Thymus (tissue), 11 donors: ENCODE results near the gene PSMA1. TPM values are rescaled to one million over a fixed set of nuclear protein-coding genes. Genes with fewer than 3 reads are reported as not detected.

Experiments used
- DNase-seq, 9 donors: peaks; one replicate each; pipeline ENCODE4 v3.0.0-alpha.2; 2013; ENCODE audit warnings: low spot score in 9 of 9, low read depth in 6 of 9, missing footprints in 1 of 9
- H3K27ac ChIP-seq, 2 donors: one replicate each; pipeline ENCODE4 v1.5.1; 2013; ENCODE audit warnings: control low read depth in 1 of 2, low read depth in 1 of 2, low read length in 1 of 2, mild to moderate bottlenecking in 1 of 2, moderate library complexity in 1 of 2
- H3K27me3 ChIP-seq, 2 donors: one replicate each; pipeline ENCODE4 v1.5.1; 2013; ENCODE audit warnings: low read length in 1 of 2; ENCODE audit not compliant: control insufficient read depth in 2 of 2, insufficient read depth in 1 of 2
- H3K36me3 ChIP-seq, 2 donors: one replicate each; pipeline ENCODE4 v1.5.1; 2013; ENCODE audit warnings: low read length in 1 of 2, mild to moderate bottlenecking in 1 of 2, moderate library complexity in 1 of 2; ENCODE audit not compliant: control insufficient read depth in 2 of 2, insufficient read depth in 2 of 2
- H3K4me1 ChIP-seq, 2 donors: one replicate each; pipeline ENCODE4 v1.5.1; 2013; ENCODE audit warnings: low read length in 2 of 2; ENCODE audit not compliant: control insufficient read depth in 2 of 2, insufficient read depth in 2 of 2
- H3K4me3 ChIP-seq, 2 donors: one replicate each; pipeline ENCODE4 v1.5.1; 2013; ENCODE audit warnings: low read length in 2 of 2, control low read depth in 1 of 2, mild to moderate bottlenecking in 1 of 2
- H3K9me3 ChIP-seq, 2 donors: one replicate each; pipeline ENCODE4 v1.5.1; 2013; ENCODE audit warnings: low read length in 1 of 2, mild to moderate bottlenecking in 1 of 2; ENCODE audit not compliant: control insufficient read depth in 2 of 2, insufficient read depth in 1 of 2
- WGBS: extraction: QIAGEN DNeasy Blood & Tissue Kit; methylation state at CpG from one replicate; pipeline ENCODE4 v1.1.7; 2013; 5-methylcytosine and 5-hydroxymethylcytosine counted together
- polyA plus RNA-seq: library from polyadenylated mRNA; stranded (reverse); fragments of 200-250 nt; gene quantifications from one replicate; pipeline ENCODE4 v1.2.3, GENCODE V29; 2013
- total RNA-seq: library from RNA; stranded (reverse); fragments of 120-200 nt; gene quantifications from one replicate; pipeline ENCODE4 v1.2.4, GENCODE V29; 2013
- donor health status: healthy.

Gene PSMA1
- total and polyA plus RNA-seq, 2 donors: 212 to 309 TPM

DNA sequence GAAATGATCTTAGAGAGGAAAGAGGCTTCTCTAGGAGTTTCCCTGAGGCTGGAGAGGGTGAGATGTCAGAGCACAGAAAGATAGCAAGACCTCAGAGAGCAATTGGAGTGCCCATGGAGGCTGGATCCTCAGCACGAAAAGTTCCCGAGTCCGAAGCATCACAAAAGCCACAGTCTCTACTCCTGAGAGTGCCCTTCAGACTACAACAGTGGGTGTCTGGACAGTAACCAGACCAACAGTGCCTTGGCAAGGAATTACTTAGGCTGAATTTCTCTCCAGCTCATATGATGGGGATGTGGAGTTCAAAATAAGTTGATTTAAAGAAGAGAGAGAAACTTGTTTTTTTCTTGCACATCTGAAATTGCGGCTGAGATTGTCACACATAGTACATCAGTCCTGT lies 31.9 kb upstream of the PSMA1 start:
- no peak overlapping the region for H3K27ac ChIP-seq
- H3K36me3 ChIP-seq: no peaks in the 10 kb centered on the region
- H3K27me3 ChIP-seq: no peaks in the 10 kb centered on the region
- WGBS: 99% methylated on average over 4 of the region's 4 CpGs
- no peak for DNase-seq
- no peak overlapping the region for H3K4me3 ChIP-seq
- peaks cover 3 to 4% of the 10 kb centered on the region in 2 donors for H3K4me1 ChIP-seq
- H3K9me3 ChIP-seq: no peaks in the 10 kb centered on the region

GRCh38 chr11:14551380-14551779 lies 31.2 kb upstream of the PSMA1 start:
- no peak overlapping the region for H3K27ac ChIP-seq
- H3K9me3 ChIP-seq: no peaks in the 10 kb centered on the region
- H3K27me3 ChIP-seq: no peaks in the 10 kb centered on the region
- H3K36me3 ChIP-seq: no peaks in the 10 kb centered on the region
- H3K4me3 ChIP-seq: no peak overlapping the region
- WGBS: 91% methylated on average over 2 of the region's 2 CpGs
- no peak for DNase-seq
- peaks cover 3 to 4% of the 10 kb centered on the region in 2 donors for H3K4me1 ChIP-seq

DNA sequence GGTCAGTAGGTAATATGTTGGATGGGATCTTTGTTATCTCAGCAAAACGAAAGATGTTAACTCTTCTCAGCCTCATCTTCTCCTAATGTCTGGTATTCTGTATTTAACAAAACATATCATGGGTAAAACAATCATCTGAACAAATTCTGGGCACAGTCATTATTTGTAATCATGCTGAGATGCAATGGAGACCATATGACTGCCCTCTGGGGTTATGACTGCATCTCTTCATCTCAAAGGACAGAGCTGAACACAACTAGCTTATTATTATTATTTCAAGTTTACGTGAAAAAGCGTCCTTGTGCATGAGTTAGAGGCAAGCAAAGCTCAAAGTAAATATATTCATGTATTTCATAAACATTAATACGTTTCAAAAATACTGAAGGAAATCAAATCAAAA lies 29.7 kb upstream of the PSMA1 start:
- no peak overlapping the region for H3K4me3 ChIP-seq
- no peaks in the 10 kb centered on the region for H3K4me1 ChIP-seq
- WGBS: 97% methylated on average over 4 of the region's 4 CpGs
- H3K36me3 ChIP-seq: no peaks in the 10 kb centered on the region
- no peak overlapping the region for H3K27ac ChIP-seq
- H3K9me3 ChIP-seq: no peaks in the 10 kb centered on the region
- no peak for DNase-seq
- no peaks in the 10 kb centered on the region for H3K27me3 ChIP-seq

DNA sequence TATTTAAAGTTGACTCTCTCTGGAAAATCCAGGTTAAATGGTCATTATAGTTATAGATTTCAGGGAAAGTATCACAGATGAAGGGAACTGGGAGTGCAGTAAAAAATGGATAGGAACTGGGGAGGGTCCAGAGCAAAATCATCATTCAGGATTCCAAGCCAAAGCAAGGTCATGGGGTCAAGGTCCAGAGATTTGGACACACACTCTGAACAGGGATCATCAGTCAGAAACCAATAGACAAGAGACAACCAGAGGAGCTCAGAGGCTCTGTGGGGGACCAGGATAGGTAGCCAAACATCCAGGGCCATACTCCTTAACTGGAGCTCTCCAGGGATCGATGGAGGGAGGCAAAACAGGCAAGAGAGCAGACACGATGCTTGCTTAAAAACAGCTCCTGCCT lies 27.3 kb upstream of the PSMA1 start:
- WGBS: 91% methylated on average over 2 of the region's 2 CpGs
- H3K27ac ChIP-seq: no peak overlapping the region
- no peak for DNase-seq
- H3K9me3 ChIP-seq: no peaks in the 10 kb centered on the region
- H3K36me3 ChIP-seq: no peaks in the 10 kb centered on the region
- H3K27me3 ChIP-seq: no peaks in the 10 kb centered on the region
- no peaks in the 10 kb centered on the region for H3K4me1 ChIP-seq
- H3K4me3 ChIP-seq: no peak overlapping the region

- Histone ChIP-seq H3K27me3 (no peaks in the 10 kb centered on the region), H3K9me3 (no peaks in the 10 kb centered on the region), H3K4me3 (no peak overlapping the region), H3K4me1 (no peaks in the 10 kb centered on the region), H3K27ac (no peak overlapping the region), H3K36me3 (no peaks in the 10 kb centered on the region)
- no peak for DNase-seq
These were observed 26.5 kb upstream of the PSMA1 start for GRCh38 chr11:14546672-14547071.

- Histone ChIP-seq H3K36me3 (no peaks in the 10 kb centered on the region), H3K4me3 (no peak overlapping the region), H3K27me3 (no peaks in the 10 kb centered on the region), H3K9me3 (no peaks in the 10 kb centered on the region), H3K4me1 (peaks cover 0 to 3% of the 10 kb centered on the region in 2 donors), H3K27ac (no peak overlapping the region)
- 89% methylated on average over 3 of the region's 3 CpGs for WGBS
- DNase-seq: no peak
These were observed 24.4 kb upstream of the PSMA1 start for GRCh38 chr11:14544611-14545010.

- Histone ChIP-seq H3K4me1 (peaks cover 0 to 3% of the 10 kb centered on the region in 2 donors), H3K4me3 (no peak overlapping the region), H3K27ac (no peak overlapping the region), H3K9me3 (no peaks in the 10 kb centered on the region), H3K36me3 (no peaks in the 10 kb centered on the region), H3K27me3 (no peaks in the 10 kb centered on the region)
- DNase-seq: no peak
- 95% methylated on average over 1 of the region's 1 CpG for WGBS
These were observed 23.1 kb upstream of the PSMA1 start for GRCh38 chr11:14543260-14543659.

- Histone ChIP-seq H3K9me3 (no peaks in the 10 kb centered on the region), H3K27ac (no peak overlapping the region), H3K27me3 (no peaks in the 10 kb centered on the region), H3K36me3 (no peaks in the 10 kb centered on the region), H3K4me3 (no peak overlapping the region), H3K4me1 (peaks cover 0 to 5% of the 10 kb centered on the region in 2 donors)
- no peak for DNase-seq
These were observed 22.1 kb upstream of the PSMA1 start for GRCh38 chr11:14542324-14542723.

- Histone ChIP-seq H3K27ac (no peak overlapping the region), H3K4me1 (peaks cover 0 to 5% of the 10 kb centered on the region in 2 donors), H3K36me3 (no peaks in the 10 kb centered on the region), H3K9me3 (no peaks in the 10 kb centered on the region), H3K4me3 (no peak overlapping the region), H3K27me3 (no peaks in the 10 kb centered on the region)
- 94% methylated on average over 6 of the region's 6 CpGs for WGBS
- DNase-seq: no peak
These were observed 21.2 kb upstream of the PSMA1 start for GRCh38 chr11:14541192-14541947.
